Upper lobe of left lung (tissue), 4 donors: ENCODE measurements around the gene ILRUN.

ENCODE experiments used
- EP300 ChIP-seq, 4 donors: sonication (generic); formaldehyde crosslinking; IDR thresholded peaks; one replicate each; pipeline ENCODE4 v1.5.1; 2017; ENCODE audit warnings: antibody characterized with exemption in 4 of 4, control low read depth in 2 of 4
- POLR2A ChIP-seq, 4 donors: fragments of 450-650 bp; IDR thresholded peaks; one replicate each; pipeline ENCODE4 v1.5.1; 2016 to 2017; ENCODE audit warnings: antibody characterized with exemption in 4 of 4, mild to moderate bottlenecking in 2 of 4
- POLR2AphosphoS5 ChIP-seq, 2 donors: sonication (generic); formaldehyde crosslinking; IDR thresholded peaks; one replicate each; pipeline ENCODE4 v1.5.1; 2017; ENCODE audit warnings: antibody characterized with exemption in 2 of 2
- TF ChIP-seq, protein P1 (sequence below), 6 experiments: fragments of 450-650 bp in 4 of 6; fragments of 200-600 bp in 2 of 6; sonication (generic) in 2 of 6; IDR thresholded peaks; one replicate each; pipeline ENCODE4 v1.5.1; 2016 to 2019; ENCODE audit warnings: antibody characterized with exemption in 6 of 6

GRCh38 chr6:34695729-34696188 lies 808 bp downstream of the ILRUN start:
- TF ChIP-seq, protein P1, sequence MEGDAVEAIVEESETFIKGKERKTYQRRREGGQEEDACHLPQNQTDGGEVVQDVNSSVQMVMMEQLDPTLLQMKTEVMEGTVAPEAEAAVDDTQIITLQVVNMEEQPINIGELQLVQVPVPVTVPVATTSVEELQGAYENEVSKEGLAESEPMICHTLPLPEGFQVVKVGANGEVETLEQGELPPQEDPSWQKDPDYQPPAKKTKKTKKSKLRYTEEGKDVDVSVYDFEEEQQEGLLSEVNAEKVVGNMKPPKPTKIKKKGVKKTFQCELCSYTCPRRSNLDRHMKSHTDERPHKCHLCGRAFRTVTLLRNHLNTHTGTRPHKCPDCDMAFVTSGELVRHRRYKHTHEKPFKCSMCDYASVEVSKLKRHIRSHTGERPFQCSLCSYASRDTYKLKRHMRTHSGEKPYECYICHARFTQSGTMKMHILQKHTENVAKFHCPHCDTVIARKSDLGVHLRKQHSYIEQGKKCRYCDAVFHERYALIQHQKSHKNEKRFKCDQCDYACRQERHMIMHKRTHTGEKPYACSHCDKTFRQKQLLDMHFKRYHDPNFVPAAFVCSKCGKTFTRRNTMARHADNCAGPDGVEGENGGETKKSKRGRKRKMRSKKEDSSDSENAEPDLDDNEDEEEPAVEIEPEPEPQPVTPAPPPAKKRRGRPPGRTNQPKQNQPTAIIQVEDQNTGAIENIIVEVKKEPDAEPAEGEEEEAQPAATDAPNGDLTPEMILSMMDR (IDR thresholded peaks at IDR 0.05) = no peak
- TF ChIP-seq POLR2AphosphoS5 (IDR thresholded peaks at IDR 0.05) = no peak
- TF ChIP-seq POLR2A (IDR thresholded peaks at IDR 0.05) = no peak
- TF ChIP-seq EP300 (IDR thresholded peaks at IDR 0.05) = no peak
